GM20431 (cell line): ENCODE results near the gene OR11H6.
"Not testable (repeated sequence)": the region's sequence is repeated elsewhere in the genome, so short reads cannot be mapped to it uniquely, and the experiment has no call there.

Source experiments
- in situ Hi-C: fragments of 300-500 bp; cut with MseI, MboI; formaldehyde crosslinking; loops from one replicate; pipeline ENCODE4 v1.15.0; 2020; ENCODE audit warnings: low sequenced_read_pairs; ENCODE audit not compliant: unreplicated experiment

The OR11H6 gene

DNA sequence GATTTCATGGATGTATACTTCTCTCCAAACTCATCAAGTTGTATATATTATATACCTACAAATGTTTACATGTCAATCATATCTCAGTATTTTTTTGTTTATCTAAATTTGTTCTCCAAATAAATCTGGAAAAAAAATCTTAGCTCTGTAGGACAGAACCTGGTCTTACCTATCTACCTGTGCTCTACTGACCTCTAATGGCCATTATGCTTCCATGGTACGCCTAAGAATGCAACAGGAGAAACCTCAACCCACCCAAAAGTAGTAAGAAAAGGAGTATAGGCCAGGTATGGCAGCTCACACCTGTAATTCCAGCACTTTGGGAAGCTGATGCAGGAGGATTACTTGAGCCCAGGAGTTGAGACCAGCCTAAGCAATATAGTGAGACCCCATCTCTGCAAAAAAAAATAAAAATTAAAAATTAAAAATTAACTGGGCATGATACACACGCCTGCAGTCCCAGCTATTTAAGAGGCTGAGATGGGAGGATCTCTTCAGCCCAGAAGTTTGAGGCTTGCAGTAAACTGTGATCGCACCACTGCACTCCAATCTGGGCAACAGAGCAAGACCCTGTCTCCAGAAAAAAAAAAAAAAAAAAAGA, 24.2 kb downstream of the OR11H6 start:
- in situ Hi-C loops: no loop called here

DNA sequence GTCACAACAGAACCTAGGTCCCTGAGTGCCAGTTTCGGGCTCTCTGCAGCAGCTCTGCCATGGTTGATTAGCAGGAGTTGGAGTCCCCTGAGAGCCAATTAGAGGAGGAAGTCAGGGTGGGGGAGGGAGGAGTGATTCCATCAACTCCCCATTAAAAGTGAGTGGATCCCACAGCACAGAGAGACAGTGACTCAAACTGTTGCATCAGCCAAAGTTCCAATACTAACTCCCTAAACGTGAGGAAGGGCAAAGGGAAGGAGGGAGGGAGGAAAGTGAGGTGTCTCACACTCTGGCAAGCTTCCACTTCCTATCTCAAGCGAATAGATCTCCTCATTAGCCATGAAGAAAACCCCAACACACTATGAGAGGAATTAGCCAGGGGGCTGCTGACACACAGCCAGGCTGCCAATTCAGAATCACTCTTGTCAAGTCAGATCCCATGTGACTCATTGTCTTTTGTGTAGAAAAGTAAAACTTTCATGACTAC, 39.2 kb downstream of the OR11H6 start:
- in situ Hi-C loops: no loop called here

DNA sequence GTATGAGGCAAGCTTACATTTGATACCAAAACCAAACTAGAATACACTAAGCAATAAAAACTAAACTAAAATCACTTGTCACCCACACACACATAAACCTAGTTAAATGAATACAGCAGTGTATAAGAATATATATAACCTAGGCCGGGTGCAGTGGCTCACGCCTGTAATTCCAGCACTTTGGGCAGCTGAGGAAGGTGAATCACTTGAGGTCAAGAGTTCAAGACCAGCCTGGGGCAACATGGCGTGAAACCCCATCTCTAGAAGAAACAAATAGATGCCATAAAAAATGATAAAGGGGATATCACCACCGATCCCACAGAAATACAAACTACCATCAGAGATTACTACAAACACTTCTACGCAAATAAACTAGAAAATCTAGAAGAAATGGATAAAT, 40.9 kb downstream of the OR11H6 start:
- in situ Hi-C loops: not testable (repeated sequence)

DNA sequence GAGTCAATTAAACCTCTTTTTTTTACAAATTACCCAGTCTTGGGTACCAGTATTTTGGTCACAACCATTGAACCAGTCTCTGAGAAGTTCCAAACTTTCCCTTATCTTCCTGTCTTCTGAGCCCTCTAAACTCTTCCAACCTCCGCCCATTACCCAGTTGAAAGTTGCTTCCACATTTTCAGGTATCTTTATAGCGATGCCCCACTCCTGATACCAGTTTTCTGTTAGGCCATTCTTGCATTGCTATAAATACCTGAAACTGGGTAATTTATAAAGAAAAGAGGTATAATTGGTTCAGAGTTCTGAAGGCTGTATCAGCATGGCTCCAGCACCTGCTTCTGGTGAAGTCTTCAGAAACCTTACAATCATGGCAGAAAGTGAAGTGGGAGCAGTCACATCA, 50.6 kb downstream of the OR11H6 start:
- in situ Hi-C loops: no loop called here
